Esophagus squamous epithelium (tissue), 5 donors: ENCODE results near the gene NOL4L. TPM values are rescaled to one million over a fixed set of nuclear protein-coding genes. Genes with fewer than 3 reads are reported as not detected.

Experiments
- DNase-seq: peaks from one replicate; lab custom pipeline; 2025; lab: John Stamatoyannopoulos, UW
- H3K27ac ChIP-seq, 4 donors: fragments of 200-600 bp; sonication (generic); one replicate each; pipeline ENCODE4 v1.5.1; 2016 to 2019; ENCODE audit warnings: mild to moderate bottlenecking in 1 of 4
- H3K27me3 ChIP-seq, 4 donors: fragments of 200-600 bp; sonication (generic); 1 replicate in 3 of 4; 2 replicates in 1 of 4; pipeline versions ENCODE4 v1.5.1 to v1.6.0; 2017 to 2021; ENCODE audit warnings: antibody characterized with exemption in 1 of 4
- H3K36me3 ChIP-seq, 3 donors: fragments of 200-600 bp; sonication (generic); one replicate each; pipeline ENCODE4 v1.5.1; 2016 to 2019
- H3K4me1 ChIP-seq, 3 donors: fragments of 200-600 bp; sonication (generic); one replicate each; pipeline ENCODE4 v1.5.1; 2017 to 2019
- H3K4me3 ChIP-seq, 4 donors: fragments of 200-600 bp; sonication (generic); 1 replicate in 3 of 4; 2 replicates in 1 of 4; pipeline ENCODE4 v1.5.1; 2016 to 2019; ENCODE audit warnings: mild to moderate bottlenecking in 2 of 4, moderate library complexity in 1 of 4
- H3K9me3 ChIP-seq, 3 donors: fragments of 200-600 bp; sonication (generic); one replicate each; pipeline ENCODE4 v1.5.1; 2016 to 2019
- POLR2A ChIP-seq, 4 donors: fragments of 450-650 bp; IDR thresholded peaks; one replicate each; pipeline ENCODE4 v1.6.1; 2017; ENCODE audit warnings: antibody characterized with exemption in 4 of 4, mild to moderate bottlenecking in 4 of 4, moderate library complexity in 3 of 4
- WGBS, 2 donors: methylation state at CpG; one replicate each; pipeline ENCODE4 v1.1.5; 2018; 5-methylcytosine and 5-hydroxymethylcytosine counted together
- intact Hi-C: fragments of 100-400 bp; cut with DNase I; formaldehyde crosslinking; loops from one replicate; pipeline ENCODE4 v1.15.0; 2022
- total RNA-seq, 4 donors: library from RNA; depleted of rRNA; stranded (reverse); fragments of >200 nt; gene quantifications; one replicate each; pipeline ENCODE4 v1.1.0, GENCODE V29; 2016
- TF ChIP-seq, protein P1 (sequence below), 6 experiments: fragments of 450-650 bp in 4 of 6; fragments of 200-600 bp in 2 of 6; sonication (generic) in 2 of 6; IDR thresholded peaks; one replicate each; pipeline ENCODE4 v1.5.1; 2016 to 2019; ENCODE audit warnings: antibody characterized with exemption in 6 of 6, mild to moderate bottlenecking in 4 of 6, moderate library complexity in 4 of 6
- donor health status: DM: yes; HTN: yes; CAD: no.

The NOL4L gene, protein sequence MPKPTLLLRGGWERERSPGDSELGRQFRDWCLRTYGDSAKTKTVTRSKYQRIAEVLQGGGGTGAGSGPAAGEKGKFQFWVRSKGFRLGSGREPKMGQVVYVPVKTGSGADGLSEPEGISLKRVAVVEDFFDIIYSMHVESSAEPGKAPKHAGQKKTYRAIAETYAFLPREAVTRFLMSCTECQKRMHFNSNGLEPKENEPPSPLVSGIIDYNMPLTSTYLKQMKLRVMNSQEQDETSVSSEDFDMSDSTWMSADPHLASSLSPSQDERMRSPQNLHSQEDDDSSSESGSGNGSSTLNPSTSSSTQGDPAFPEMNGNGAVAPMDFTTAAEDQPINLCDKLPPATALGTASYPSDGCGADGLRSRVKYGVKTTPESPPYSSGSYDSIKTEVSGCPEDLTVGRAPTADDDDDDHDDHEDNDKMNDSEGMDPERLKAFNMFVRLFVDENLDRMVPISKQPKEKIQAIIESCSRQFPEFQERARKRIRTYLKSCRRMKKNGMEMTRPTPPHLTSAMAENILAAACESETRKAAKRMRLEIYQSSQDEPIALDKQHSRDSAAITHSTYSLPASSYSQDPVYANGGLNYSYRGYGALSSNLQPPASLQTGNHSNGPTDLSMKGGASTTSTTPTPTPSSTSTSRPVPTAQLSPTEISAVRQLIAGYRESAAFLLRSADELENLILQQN
- 1 to 10 TPM; 1.5 to 5.1 (median 3.0) TPM for total RNA-seq

DNA sequence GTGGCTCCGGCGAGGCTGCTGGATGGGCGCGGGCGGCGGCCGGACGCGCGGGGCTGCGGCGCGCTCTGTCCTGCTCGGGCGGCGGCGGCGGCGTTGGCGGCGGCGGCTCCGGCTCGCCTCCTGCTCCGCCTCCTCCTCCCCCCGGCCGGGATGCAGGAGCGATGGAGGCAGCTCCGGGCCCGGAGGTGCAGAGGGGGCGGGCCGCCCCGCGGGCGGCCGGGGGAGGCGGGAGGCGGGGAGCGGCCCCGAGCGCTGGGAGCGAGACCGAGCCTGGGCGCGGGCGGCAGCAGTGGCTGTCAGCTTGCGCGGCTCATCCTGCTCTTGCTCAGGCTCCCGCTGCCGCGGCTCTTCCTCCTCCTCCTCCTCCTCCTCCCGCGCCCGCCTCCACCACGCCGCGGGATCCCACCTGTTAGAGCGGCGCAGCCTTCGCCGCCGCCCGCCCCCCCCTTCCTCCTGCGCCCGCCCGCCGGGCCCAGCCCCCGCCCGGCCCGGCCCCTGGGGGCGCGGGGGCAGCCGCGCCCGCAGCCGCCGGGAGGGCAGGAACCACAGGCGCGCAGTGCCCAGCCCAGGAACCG lies at the start of gene NOL4L:
Gene NOL4L (minus strand): TSS at position 323 of the 575 bp plus-strand sequence. CDS start 443 bp downstream, outside the sequence.
- TF ChIP-seq, protein P1, sequence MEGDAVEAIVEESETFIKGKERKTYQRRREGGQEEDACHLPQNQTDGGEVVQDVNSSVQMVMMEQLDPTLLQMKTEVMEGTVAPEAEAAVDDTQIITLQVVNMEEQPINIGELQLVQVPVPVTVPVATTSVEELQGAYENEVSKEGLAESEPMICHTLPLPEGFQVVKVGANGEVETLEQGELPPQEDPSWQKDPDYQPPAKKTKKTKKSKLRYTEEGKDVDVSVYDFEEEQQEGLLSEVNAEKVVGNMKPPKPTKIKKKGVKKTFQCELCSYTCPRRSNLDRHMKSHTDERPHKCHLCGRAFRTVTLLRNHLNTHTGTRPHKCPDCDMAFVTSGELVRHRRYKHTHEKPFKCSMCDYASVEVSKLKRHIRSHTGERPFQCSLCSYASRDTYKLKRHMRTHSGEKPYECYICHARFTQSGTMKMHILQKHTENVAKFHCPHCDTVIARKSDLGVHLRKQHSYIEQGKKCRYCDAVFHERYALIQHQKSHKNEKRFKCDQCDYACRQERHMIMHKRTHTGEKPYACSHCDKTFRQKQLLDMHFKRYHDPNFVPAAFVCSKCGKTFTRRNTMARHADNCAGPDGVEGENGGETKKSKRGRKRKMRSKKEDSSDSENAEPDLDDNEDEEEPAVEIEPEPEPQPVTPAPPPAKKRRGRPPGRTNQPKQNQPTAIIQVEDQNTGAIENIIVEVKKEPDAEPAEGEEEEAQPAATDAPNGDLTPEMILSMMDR (IDR thresholded peaks at IDR 0.05) = no peak
- H3K27ac ChIP-seq = peak within 1 kb of the TSS in 3 of 4 donors; percentile 43 to 61 (median 55)
- intact Hi-C loops = no loop called here
- peak within 1 kb of the TSS; percentile 38 to 79 (median 54) for H3K4me3 ChIP-seq
- no peaks in the 10 kb centered on the region for H3K36me3 ChIP-seq
- no peaks in the 10 kb centered on the region for H3K9me3 ChIP-seq
- WGBS, 2 donors = no CpG with 5 or more reads among the region's 80 CpGs
- DNase-seq = no peak
- H3K27me3 ChIP-seq = peaks cover 0 to 91% (median 0%) of the 10 kb centered on the region in 4 donors
- peaks cover 0 to 45% (median 30%) of the 10 kb centered on the region in 3 donors for H3K4me1 ChIP-seq

DNA sequence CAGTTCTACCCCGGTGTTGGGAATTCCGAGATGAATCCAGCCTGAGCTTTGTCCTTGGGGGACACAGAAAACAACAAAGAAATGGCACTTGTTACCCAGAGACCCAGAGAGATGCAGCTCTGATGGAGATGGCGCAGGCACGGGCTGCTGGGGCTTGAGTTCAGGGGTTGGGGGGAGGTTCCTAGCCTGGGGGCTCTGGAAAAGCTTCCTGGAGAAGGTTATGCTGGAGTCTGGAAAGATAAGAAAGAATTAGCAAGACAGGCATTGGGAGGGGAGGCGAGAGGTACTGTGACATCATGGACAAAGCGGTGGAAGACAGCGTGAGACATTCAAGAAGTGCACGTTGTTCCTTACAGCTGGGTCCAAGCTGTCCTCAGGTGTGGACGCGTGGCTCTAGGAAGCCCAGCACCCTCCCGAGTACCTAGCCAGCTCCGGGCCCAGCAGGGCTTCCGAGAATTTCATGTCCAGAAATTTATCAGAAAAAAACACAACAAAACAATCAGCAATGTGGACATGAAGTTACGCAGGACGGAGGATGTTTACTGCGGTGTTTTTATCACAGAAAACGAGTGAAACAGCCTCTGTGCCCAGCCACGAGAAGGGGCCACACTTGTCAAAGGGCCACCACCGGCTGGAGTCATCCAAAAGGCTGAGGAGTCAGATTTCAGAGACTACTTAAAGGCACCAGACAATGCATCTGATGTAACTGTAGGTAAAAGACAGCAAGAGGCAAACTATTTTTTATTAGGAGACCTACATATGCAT lies 49.1 kb upstream of the NOL4L start:
- Histone ChIP-seq H3K27ac (no peak overlapping the region), H3K27me3 (peaks cover 0 to 16% (median 0%) of the 10 kb centered on the region in 4 donors), H3K4me3 (no peak overlapping the region), H3K9me3 (no peaks in the 10 kb centered on the region), H3K36me3 (no peaks in the 10 kb centered on the region), H3K4me1 (no peaks in the 10 kb centered on the region)
- TF ChIP-seq, protein P1 (IDR thresholded peaks at IDR 0.05) = no peak
- TF ChIP-seq POLR2A (IDR thresholded peaks at IDR 0.05) = no peak
- 68 to 72% methylated on average over 16 to 17 of the region's 19 CpGs for WGBS, 2 donors
- DNase-seq = no peak
- intact Hi-C loops = no loop called here

DNA sequence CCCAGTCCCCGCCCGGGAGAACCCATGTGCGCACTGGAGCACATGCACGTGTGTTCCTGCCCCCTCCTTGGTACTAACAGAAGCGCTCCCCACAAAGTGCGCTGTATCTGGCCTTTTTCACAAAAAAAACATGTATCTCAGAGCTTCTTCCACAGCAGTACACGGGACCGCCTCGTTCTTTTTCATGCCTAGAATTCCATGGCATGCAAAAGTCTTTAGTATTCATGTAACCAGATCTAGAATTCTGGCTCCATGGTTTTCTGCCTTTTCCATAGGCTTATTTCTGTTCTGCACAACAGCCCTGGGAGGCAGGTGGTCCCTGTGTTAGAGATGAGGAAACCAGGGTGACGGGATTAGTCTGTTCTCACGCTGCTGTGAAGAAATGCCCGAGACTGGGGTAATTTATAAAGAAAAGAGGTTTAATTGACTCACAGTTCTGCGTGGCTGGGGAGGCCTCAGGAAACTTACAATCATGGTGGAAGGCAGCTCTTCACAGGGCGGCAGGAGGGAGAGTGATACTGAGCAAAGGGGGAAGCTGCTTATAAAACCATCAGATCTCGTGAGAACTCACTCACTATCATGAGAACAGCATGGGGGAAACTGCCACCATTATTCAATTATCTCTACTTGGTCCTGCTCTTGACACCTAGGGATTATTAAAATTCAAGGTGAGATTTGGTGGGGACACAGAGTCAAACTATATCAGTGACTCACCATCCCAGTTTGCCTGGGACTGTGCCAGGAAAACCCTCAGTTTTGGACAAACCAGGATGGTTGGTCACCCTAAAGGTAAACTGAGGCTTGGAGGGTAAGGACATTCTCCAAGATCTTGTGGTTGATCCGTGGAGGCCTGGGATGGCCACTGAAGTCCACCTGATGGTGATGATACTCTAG lies 47.6 kb upstream of the NOL4L start:
- H3K9me3 ChIP-seq = no peaks in the 10 kb centered on the region
- peaks cover 0 to 22% (median 0%) of the 10 kb centered on the region in 4 donors for H3K27me3 ChIP-seq
- H3K36me3 ChIP-seq = no peaks in the 10 kb centered on the region
- intact Hi-C loops = no loop called here
- H3K4me1 ChIP-seq = peaks cover 0 to 4% (median 3%) of the 10 kb centered on the region in 3 donors
- no peak overlapping the region for H3K4me3 ChIP-seq
- no peak overlapping the region for H3K27ac ChIP-seq
- WGBS, 2 donors = 77 to 79% methylated on average over 14 to 16 of the region's 16 CpGs
- DNase-seq = no peak
- no peak for TF ChIP-seq POLR2A (IDR thresholded peaks at IDR 0.05)
- TF ChIP-seq, protein P1 (IDR thresholded peaks at IDR 0.05) = no peak

DNA sequence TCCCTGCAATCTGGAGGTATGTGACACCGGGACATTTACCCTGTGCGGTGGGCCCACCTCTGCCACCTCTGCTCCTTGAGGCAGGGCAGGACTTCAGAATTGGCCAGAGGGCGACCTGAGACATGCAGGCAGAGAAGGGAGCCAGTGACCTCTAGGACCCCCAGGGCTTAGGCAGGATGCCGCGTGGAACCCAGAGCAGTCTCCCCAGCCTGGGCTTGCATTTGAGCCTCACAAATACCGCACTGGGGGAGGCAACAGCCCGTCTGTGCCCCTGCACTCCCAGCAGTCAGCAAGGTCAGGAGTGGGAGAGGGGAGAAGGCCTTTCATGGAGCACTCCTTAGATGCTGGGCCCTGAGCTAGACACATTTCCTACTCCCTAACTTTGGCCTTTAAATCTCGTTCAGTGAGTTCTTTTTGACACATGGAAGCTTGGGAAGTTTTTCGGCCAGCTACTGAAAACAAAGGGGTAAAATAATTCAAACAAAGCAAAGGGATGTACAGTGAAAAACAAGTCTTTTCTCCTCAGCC lies 46.9 kb upstream of the NOL4L start:
- Histone ChIP-seq H3K4me3 (no peak overlapping the region), H3K4me1 (peaks cover 4 to 11% (median 7%) of the 10 kb centered on the region in 3 donors), H3K36me3 (no peaks in the 10 kb centered on the region), H3K9me3 (no peaks in the 10 kb centered on the region), H3K27ac (no peak overlapping the region), H3K27me3 (peaks cover 0 to 29% (median 6%) of the 10 kb centered on the region in 4 donors)
- WGBS, 2 donors = 75 to 76% methylated on average over 4 to 6 of the region's 9 CpGs
- TF ChIP-seq, protein P1 (IDR thresholded peaks at IDR 0.05) = no peak
- no peak for TF ChIP-seq POLR2A (IDR thresholded peaks at IDR 0.05)
- intact Hi-C loops = no loop called here
- DNase-seq = no peak
